ENCODE results near the gene SH3GL2.

DNA sequence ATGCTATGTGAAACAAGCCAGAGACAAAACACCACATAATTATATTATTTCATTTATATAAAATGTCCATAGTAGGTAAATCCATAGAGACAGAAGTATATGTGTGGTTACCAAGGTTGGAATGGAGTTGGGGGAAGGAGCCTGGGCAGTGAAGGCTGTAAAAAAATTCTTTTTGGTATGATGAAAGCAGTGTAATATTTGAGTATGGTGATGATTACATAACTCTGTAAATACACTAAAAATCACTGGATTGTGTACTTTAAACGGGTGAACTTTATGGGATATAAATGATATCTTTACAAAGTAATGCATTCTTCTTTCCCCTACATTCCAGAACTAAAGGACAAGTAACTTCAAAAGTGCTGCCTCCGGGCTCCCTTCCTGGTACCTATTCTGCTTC is 155.8 kb downstream of the SH3GL2 start:
- TF ChIP-seq, protein P1, sequence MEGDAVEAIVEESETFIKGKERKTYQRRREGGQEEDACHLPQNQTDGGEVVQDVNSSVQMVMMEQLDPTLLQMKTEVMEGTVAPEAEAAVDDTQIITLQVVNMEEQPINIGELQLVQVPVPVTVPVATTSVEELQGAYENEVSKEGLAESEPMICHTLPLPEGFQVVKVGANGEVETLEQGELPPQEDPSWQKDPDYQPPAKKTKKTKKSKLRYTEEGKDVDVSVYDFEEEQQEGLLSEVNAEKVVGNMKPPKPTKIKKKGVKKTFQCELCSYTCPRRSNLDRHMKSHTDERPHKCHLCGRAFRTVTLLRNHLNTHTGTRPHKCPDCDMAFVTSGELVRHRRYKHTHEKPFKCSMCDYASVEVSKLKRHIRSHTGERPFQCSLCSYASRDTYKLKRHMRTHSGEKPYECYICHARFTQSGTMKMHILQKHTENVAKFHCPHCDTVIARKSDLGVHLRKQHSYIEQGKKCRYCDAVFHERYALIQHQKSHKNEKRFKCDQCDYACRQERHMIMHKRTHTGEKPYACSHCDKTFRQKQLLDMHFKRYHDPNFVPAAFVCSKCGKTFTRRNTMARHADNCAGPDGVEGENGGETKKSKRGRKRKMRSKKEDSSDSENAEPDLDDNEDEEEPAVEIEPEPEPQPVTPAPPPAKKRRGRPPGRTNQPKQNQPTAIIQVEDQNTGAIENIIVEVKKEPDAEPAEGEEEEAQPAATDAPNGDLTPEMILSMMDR (optimal IDR thresholded peaks at IDR 0.05 in 1 of 3, IDR thresholded peaks at IDR 0.05 in 1 of 3, conservative IDR thresholded peaks at IDR 0.05 in 1 of 3; ENCODE audit: extremely low read depth in 1 of 3, insufficient read depth in 2 of 3, low read length in 3 of 3): no peak
- TF ChIP-seq EZH2 (IDR thresholded peaks at IDR 0.05; ENCODE audit: low read length): no peak
